Subcutaneous adipose tissue (tissue), 4 donors: ENCODE data around the gene MMD2. TPM values are rescaled to one million over a fixed set of nuclear protein-coding genes. Genes with fewer than 3 reads are reported as not detected.

Experiments
- CTCF ChIP-seq: fragments of 450-650 bp; IDR thresholded peaks from one replicate; pipeline ENCODE4 v1.5.1; 2016; ENCODE audit warnings: low read depth, mild to moderate bottlenecking, control low read depth, antibody characterized with exemption, moderate library complexity
- total RNA-seq, 4 donors: library from RNA; depleted of rRNA; stranded (reverse); fragments of >200 nt; gene quantifications; one replicate each; pipeline ENCODE4 v1.1.0, GENCODE V29; 2016

MMD2 gene
- total RNA-seq, 4 donors from 2014 or later: not detected

- TF ChIP-seq CTCF: no peak
These were observed 79.4 kb downstream of the MMD2 start for GRCh38 chr7:4879396-4880081.

GRCh38 chr7:4878336-4879335, 80.4 kb downstream of the MMD2 start:
- TF ChIP-seq CTCF: no peak

GRCh38 chr7:4876586-4876985, 82.4 kb downstream of the MMD2 start:
- no peak for TF ChIP-seq CTCF

GRCh38 chr7:4875391-4875790, 83.6 kb downstream of the MMD2 start:
- TF ChIP-seq CTCF: no peak

GRCh38 chr7:4873071-4873944, 85.7 kb downstream of the MMD2 start:
- no peak for TF ChIP-seq CTCF

GRCh38 chr7:4871930-4872675, 86.9 kb downstream of the MMD2 start:
- no peak for TF ChIP-seq CTCF
